Suprapubic skin (tissue), 4 donors: ENCODE data around the gene ERO1A. TPM values are rescaled to one million over a fixed set of nuclear protein-coding genes. Genes with fewer than 3 reads are reported as not detected.

Experiments
- DNase-seq, 2 donors: peaks; one replicate each; pipeline ENCODE4 v3.0.0-alpha.2; 2019; ENCODE audit warnings: low spot score in 2 of 2
- H3K27ac ChIP-seq: fragments of 200-600 bp; sonication (generic); one replicate; pipeline ENCODE4 v1.5.1; 2019
- H3K27me3 ChIP-seq: fragments of 200-600 bp; sonication (generic); one replicate; pipeline ENCODE4 v1.5.1; 2019
- H3K36me3 ChIP-seq: fragments of 200-600 bp; sonication (generic); one replicate; pipeline ENCODE4 v1.5.1; 2019
- H3K4me1 ChIP-seq: fragments of 200-600 bp; sonication (generic); one replicate; pipeline ENCODE4 v1.5.1; 2019
- H3K4me3 ChIP-seq: fragments of 200-600 bp; sonication (generic); one replicate; pipeline ENCODE4 v1.5.1; 2019; ENCODE audit warnings: mild to moderate bottlenecking
- H3K9me3 ChIP-seq: fragments of 200-600 bp; sonication (generic); one replicate; pipeline ENCODE4 v1.5.1; 2019
- EP300 ChIP-seq: sonication (generic); formaldehyde crosslinking; IDR thresholded peaks from one replicate; pipeline ENCODE4 v1.6.1; 2017; ENCODE audit warnings: antibody characterized with exemption
- POLR2A ChIP-seq, 2 donors: fragments of 450-650 bp; IDR thresholded peaks; one replicate each; pipeline ENCODE4 v1.6.1; 2017; ENCODE audit warnings: antibody characterized with exemption in 2 of 2, mild to moderate bottlenecking in 2 of 2, moderate library complexity in 2 of 2
- POLR2AphosphoS5 ChIP-seq, 3 donors: sonication (generic); formaldehyde crosslinking; IDR thresholded peaks; one replicate each; pipeline ENCODE4 v1.6.1; 2017; ENCODE audit warnings: antibody characterized with exemption in 3 of 3
- WGBS: methylation state at CpG from one replicate; pipeline ENCODE4 v1.1.5; 2018; 5-methylcytosine and 5-hydroxymethylcytosine counted together
- total RNA-seq, 4 donors: library from RNA; depleted of rRNA; stranded (reverse); fragments of >200 nt; gene quantifications; one replicate each; pipeline ENCODE4 v1.1.0, GENCODE V29; 2016
- TF ChIP-seq, protein P1 (sequence below), 2 donors: fragments of 200-600 bp in 1 of 2; fragments of 450-650 bp in 1 of 2; sonication (generic) in 1 of 2; IDR thresholded peaks; one replicate each; pipeline ENCODE4 v1.5.1; 2016 to 2019; ENCODE audit warnings: antibody characterized with exemption in 2 of 2, mild to moderate bottlenecking in 1 of 2, moderate library complexity in 1 of 2

ERO1A gene
- total RNA-seq, 4 donors from 2014 or later: 21.7 to 36.0 (median 29.7) TPM

- Histone ChIP-seq H3K9me3 (no peaks in the 10 kb centered on the region), H3K27me3 (no peaks in the 10 kb centered on the region), H3K36me3 (no peaks in the 10 kb centered on the region), H3K4me3 (no peak overlapping the region), H3K27ac (no peak overlapping the region), H3K4me1 (no peaks in the 10 kb centered on the region)
- TF ChIP-seq EP300 (no peak), POLR2A (IDR thresholded peaks at IDR 0.05) (no peak), POLR2AphosphoS5 (IDR thresholded peaks at IDR 0.05) (no peak)
- TF ChIP-seq, protein P1, sequence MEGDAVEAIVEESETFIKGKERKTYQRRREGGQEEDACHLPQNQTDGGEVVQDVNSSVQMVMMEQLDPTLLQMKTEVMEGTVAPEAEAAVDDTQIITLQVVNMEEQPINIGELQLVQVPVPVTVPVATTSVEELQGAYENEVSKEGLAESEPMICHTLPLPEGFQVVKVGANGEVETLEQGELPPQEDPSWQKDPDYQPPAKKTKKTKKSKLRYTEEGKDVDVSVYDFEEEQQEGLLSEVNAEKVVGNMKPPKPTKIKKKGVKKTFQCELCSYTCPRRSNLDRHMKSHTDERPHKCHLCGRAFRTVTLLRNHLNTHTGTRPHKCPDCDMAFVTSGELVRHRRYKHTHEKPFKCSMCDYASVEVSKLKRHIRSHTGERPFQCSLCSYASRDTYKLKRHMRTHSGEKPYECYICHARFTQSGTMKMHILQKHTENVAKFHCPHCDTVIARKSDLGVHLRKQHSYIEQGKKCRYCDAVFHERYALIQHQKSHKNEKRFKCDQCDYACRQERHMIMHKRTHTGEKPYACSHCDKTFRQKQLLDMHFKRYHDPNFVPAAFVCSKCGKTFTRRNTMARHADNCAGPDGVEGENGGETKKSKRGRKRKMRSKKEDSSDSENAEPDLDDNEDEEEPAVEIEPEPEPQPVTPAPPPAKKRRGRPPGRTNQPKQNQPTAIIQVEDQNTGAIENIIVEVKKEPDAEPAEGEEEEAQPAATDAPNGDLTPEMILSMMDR (IDR thresholded peaks at IDR 0.05): no peak
- DNase-seq: no peak
- WGBS: 89% methylated on average over 1 of the region's 1 CpG
These were observed 75.7 kb downstream of the ERO1A start for GRCh38 chr14:52619687-52620086.

GRCh38 chr14:52618602-52619001 is 76.8 kb downstream of the ERO1A start:
- no peaks in the 10 kb centered on the region for H3K4me1 ChIP-seq
- no peaks in the 10 kb centered on the region for H3K9me3 ChIP-seq
- WGBS: 95% methylated on average over 3 of the region's 3 CpGs
- H3K27ac ChIP-seq: no peak overlapping the region
- H3K4me3 ChIP-seq: no peak overlapping the region
- no peak for DNase-seq
- no peaks in the 10 kb centered on the region for H3K36me3 ChIP-seq
- no peaks in the 10 kb centered on the region for H3K27me3 ChIP-seq
- TF ChIP-seq POLR2A (IDR thresholded peaks at IDR 0.05) (no peak), POLR2AphosphoS5 (IDR thresholded peaks at IDR 0.05) (no peak), EP300 (no peak)
- TF ChIP-seq, protein P1 (IDR thresholded peaks at IDR 0.05): no peak

GRCh38 chr14:52610187-52610586 is 85.2 kb downstream of the ERO1A start:
- Histone ChIP-seq H3K4me3 (no peak overlapping the region), H3K27ac (no peak overlapping the region), H3K36me3 (no peaks in the 10 kb centered on the region), H3K9me3 (no peaks in the 10 kb centered on the region), H3K27me3 (no peaks in the 10 kb centered on the region), H3K4me1 (no peaks in the 10 kb centered on the region)
- WGBS: 95% methylated on average over 2 of the region's 2 CpGs
- TF ChIP-seq POLR2AphosphoS5 (IDR thresholded peaks at IDR 0.05): no peak
- TF ChIP-seq EP300: no peak
- TF ChIP-seq, protein P1 (IDR thresholded peaks at IDR 0.05): no peak
- no peak for TF ChIP-seq POLR2A (IDR thresholded peaks at IDR 0.05)
- no peak for DNase-seq

- Histone ChIP-seq H3K27me3 (no peaks in the 10 kb centered on the region), H3K27ac (no peak overlapping the region), H3K36me3 (no peaks in the 10 kb centered on the region), H3K9me3 (peaks cover 4% of the 10 kb centered on the region), H3K4me1 (no peaks in the 10 kb centered on the region), H3K4me3 (no peak overlapping the region)
- WGBS: 92% methylated on average over 5 of the region's 5 CpGs
- no peak for DNase-seq
- TF ChIP-seq, protein P1 (IDR thresholded peaks at IDR 0.05): no peak
- no peak for TF ChIP-seq EP300
- TF ChIP-seq POLR2A (IDR thresholded peaks at IDR 0.05): no peak
- no peak for TF ChIP-seq POLR2AphosphoS5 (IDR thresholded peaks at IDR 0.05)
These were observed 85.8 kb downstream of the ERO1A start for GRCh38 chr14:52609445-52610044.

GRCh38 chr14:52607061-52607460 is 88.3 kb downstream of the ERO1A start:
- Histone ChIP-seq H3K27ac (no peak overlapping the region), H3K36me3 (no peaks in the 10 kb centered on the region), H3K9me3 (peaks cover 9% of the 10 kb centered on the region), H3K4me3 (no peak overlapping the region), H3K27me3 (no peaks in the 10 kb centered on the region), H3K4me1 (no peaks in the 10 kb centered on the region)
- DNase-seq: no peak
- no peak for TF ChIP-seq POLR2AphosphoS5 (IDR thresholded peaks at IDR 0.05)
- no peak for TF ChIP-seq POLR2A (IDR thresholded peaks at IDR 0.05)
- TF ChIP-seq, protein P1 (IDR thresholded peaks at IDR 0.05): no peak
- TF ChIP-seq EP300: no peak
- WGBS: 59% methylated on average over 1 of the region's 1 CpG
